ENCODE measurements around the gene OGDH.
A peak's percentile ranks its signal among the peaks of the same experiment; 100 is the strongest.

Gene OGDH

GRCh38 chr7:44616545-44616944 is 10.1 kb downstream of the OGDH start:
- H2BK5ac ChIP-seq (ENCODE audit: low read depth, low read length, poor library complexity, severe bottlenecking): no peak overlapping the region
- 98% methylated on average over 6 of the region's 12 CpGs for WGBS

GRCh38 chr7:44617225-44617890 is 10.9 kb downstream of the OGDH start:
- H3K79me1 ChIP-seq (replicated peaks; ENCODE audit: low read length, poor library complexity, severe bottlenecking): no peaks in the 10 kb centered on the region
- 96% methylated on average over 2 of the region's 2 CpGs for WGBS
- H2BK15ac ChIP-seq (ENCODE audit: low read depth, poor library complexity, severe bottlenecking): no peak overlapping the region
- H3K4ac ChIP-seq (ENCODE audit: low read depth in 1 of 2, low read length in 2 of 2): no peak overlapping the region
- H3K23ac ChIP-seq (ENCODE audit: low read length in 2 of 2): no peak overlapping the region
- no peak overlapping the region for H3K4me2 ChIP-seq (ENCODE audit: low read length, poor library complexity, severe bottlenecking)
- no peak overlapping the region for H2BK5ac ChIP-seq (ENCODE audit: low read depth, low read length, poor library complexity, severe bottlenecking)
- H4K8ac ChIP-seq (ENCODE audit: low read length): no peak overlapping the region
- no peak overlapping the region for H2BK120ac ChIP-seq (ENCODE audit: low read depth, low read length)
- no peak overlapping the region for H3K14ac ChIP-seq (ENCODE audit: low read length in 2 of 2)
- H3K36me3 ChIP-seq (ENCODE audit: control insufficient read depth in 1 of 2, insufficient read depth in 2 of 2, low read depth in 1 of 2, low read length in 2 of 2): peaks cover 0 to 8% of the 10 kb centered on the region in 2 experiments
- H3K4me3 ChIP-seq (ENCODE audit: insufficient read depth in 1 of 2, low read depth in 1 of 2, low read length in 2 of 2): no peak overlapping the region
- H2BK12ac ChIP-seq (ENCODE audit: low read length in 2 of 2): no peak overlapping the region
- no peak overlapping the region for H3K18ac ChIP-seq (ENCODE audit: low read depth in 1 of 2, low read length in 2 of 2)
- no peaks in the 10 kb centered on the region for H3K9me3 ChIP-seq (ENCODE audit: control insufficient read depth, low read length)
- no peak overlapping the region for H2AFZ ChIP-seq (ENCODE audit: low read depth, low read length)
- no peak overlapping the region for H3K27ac ChIP-seq (ENCODE audit: low read length, poor library complexity, severe bottlenecking)
- peak; percentile 65 for DNase-seq
- no peak overlapping the region for H4K91ac ChIP-seq (ENCODE audit: low read length)
- H3K9ac ChIP-seq (ENCODE audit: low read length): peak overlapping the region; percentile 76
- H2AK5ac ChIP-seq (ENCODE audit: low read length, severe bottlenecking): no peak overlapping the region
- peaks cover 16% of the 10 kb centered on the region for H3K4me1 ChIP-seq (ENCODE audit: control insufficient read depth, insufficient read depth, low read depth, low read length)
- no peaks in the 10 kb centered on the region for H3K27me3 ChIP-seq (ENCODE audit: control insufficient read depth in 1 of 2, insufficient read depth in 1 of 2, low read length in 2 of 2)

More at GRCh38 chr7:44616545-44616944, 10.1 kb downstream of the OGDH start:
- H2BK12ac ChIP-seq (ENCODE audit: low read length in 2 of 2): no peak overlapping the region
- H2BK15ac ChIP-seq (ENCODE audit: low read depth, poor library complexity, severe bottlenecking): no peak overlapping the region
- no peak overlapping the region for H3K18ac ChIP-seq (ENCODE audit: low read depth in 1 of 2, low read length in 2 of 2)
- no peak overlapping the region for H3K14ac ChIP-seq (ENCODE audit: low read length in 2 of 2)
- H3K79me1 ChIP-seq (replicated peaks; ENCODE audit: low read length, poor library complexity, severe bottlenecking): no peaks in the 10 kb centered on the region
- H3K4ac ChIP-seq (ENCODE audit: low read depth in 1 of 2, low read length in 2 of 2): no peak overlapping the region
- H4K8ac ChIP-seq (ENCODE audit: low read length): no peak overlapping the region
- no peak overlapping the region for H3K4me3 ChIP-seq (ENCODE audit: insufficient read depth in 1 of 2, low read depth in 1 of 2, low read length in 2 of 2)
- H2BK120ac ChIP-seq (ENCODE audit: low read depth, low read length): no peak overlapping the region
- H3K4me2 ChIP-seq (ENCODE audit: low read length, poor library complexity, severe bottlenecking): no peak overlapping the region
- no peak overlapping the region for H2AFZ ChIP-seq (ENCODE audit: low read depth, low read length)
- H3K27ac ChIP-seq (ENCODE audit: low read length, poor library complexity, severe bottlenecking): no peak overlapping the region
- no peak overlapping the region for H4K91ac ChIP-seq (ENCODE audit: low read length)
- H3K9me3 ChIP-seq (ENCODE audit: control insufficient read depth, low read length): no peaks in the 10 kb centered on the region
- H3K4me1 ChIP-seq (ENCODE audit: control insufficient read depth, insufficient read depth, low read depth, low read length): peaks cover 16% of the 10 kb centered on the region
- DNase-seq: no peak
- H3K9ac ChIP-seq (ENCODE audit: low read length): no peak overlapping the region
- no peak overlapping the region for H3K23ac ChIP-seq (ENCODE audit: low read length in 2 of 2)
- no peaks in the 10 kb centered on the region for H3K27me3 ChIP-seq (ENCODE audit: control insufficient read depth in 1 of 2, insufficient read depth in 1 of 2, low read length in 2 of 2)
- H2AK5ac ChIP-seq (ENCODE audit: low read length, severe bottlenecking): no peak overlapping the region
- peaks cover 0 to 8% of the 10 kb centered on the region in 2 experiments for H3K36me3 ChIP-seq (ENCODE audit: control insufficient read depth in 1 of 2, insufficient read depth in 2 of 2, low read depth in 1 of 2, low read length in 2 of 2)

GRCh38 chr7:44618045-44618444 is 11.6 kb downstream of the OGDH start:
- H3K79me1 ChIP-seq (replicated peaks; ENCODE audit: low read length, poor library complexity, severe bottlenecking): no peaks in the 10 kb centered on the region
- H3K14ac ChIP-seq (ENCODE audit: low read length in 2 of 2): no peak overlapping the region
- no CpG with 5 or more reads among the region's 1 CpG for WGBS

GRCh38 chr7:44618753-44619152 is 12.3 kb downstream of the OGDH start:
- Histone ChIP-seq H3K4me2 (ENCODE audit: low read length, poor library complexity, severe bottlenecking) (peak overlapping the region; percentile 31), H3K23ac (ENCODE audit: low read length in 2 of 2) (no peak overlapping the region), H3K27me3 (ENCODE audit: control insufficient read depth in 1 of 2, insufficient read depth in 1 of 2, low read length in 2 of 2) (no peaks in the 10 kb centered on the region), H2BK5ac (ENCODE audit: low read depth, low read length, poor library complexity, severe bottlenecking) (peak overlapping the region; percentile 15), H3K18ac (ENCODE audit: low read depth in 1 of 2, low read length in 2 of 2) (no peak overlapping the region), H3K14ac (ENCODE audit: low read length in 2 of 2) (no peak overlapping the region), H3K9ac (ENCODE audit: low read length) (no peak overlapping the region), H4K8ac (ENCODE audit: low read length) (peak overlapping the region; percentile 69), H3K9me3 (ENCODE audit: control insufficient read depth, low read length) (no peaks in the 10 kb centered on the region), H4K91ac (ENCODE audit: low read length) (no peak overlapping the region), H3K36me3 (ENCODE audit: control insufficient read depth in 1 of 2, insufficient read depth in 2 of 2, low read depth in 1 of 2, low read length in 2 of 2) (peaks cover 0 to 8% of the 10 kb centered on the region in 2 experiments), H2AFZ (ENCODE audit: low read depth, low read length) (no peak overlapping the region), H3K4me1 (ENCODE audit: control insufficient read depth, insufficient read depth, low read depth, low read length) (peaks cover 21% of the 10 kb centered on the region), H3K79me1 (replicated peaks; ENCODE audit: low read length, poor library complexity, severe bottlenecking) (no peaks in the 10 kb centered on the region), H3K27ac (ENCODE audit: low read length, poor library complexity, severe bottlenecking) (peak overlapping the region; percentile 77), H2BK120ac (ENCODE audit: low read depth, low read length) (no peak overlapping the region), H3K4me3 (ENCODE audit: insufficient read depth in 1 of 2, low read depth in 1 of 2, low read length in 2 of 2) (no peak overlapping the region), H3K4ac (ENCODE audit: low read depth in 1 of 2, low read length in 2 of 2) (no peak overlapping the region), H2BK12ac (ENCODE audit: low read length in 2 of 2) (no peak overlapping the region), H2BK15ac (ENCODE audit: low read depth, poor library complexity, severe bottlenecking) (no peak overlapping the region), H2AK5ac (ENCODE audit: low read length, severe bottlenecking) (peak overlapping the region; percentile 96)
- WGBS: 100% methylated on average over 3 of the region's 3 CpGs
- DNase-seq: no peak

More at GRCh38 chr7:44618045-44618444, 11.6 kb downstream of the OGDH start:
- Histone ChIP-seq H3K9me3 (ENCODE audit: control insufficient read depth, low read length) (no peaks in the 10 kb centered on the region), H4K91ac (ENCODE audit: low read length) (no peak overlapping the region), H3K4me2 (ENCODE audit: low read length, poor library complexity, severe bottlenecking) (no peak overlapping the region), H2AFZ (ENCODE audit: low read depth, low read length) (no peak overlapping the region), H2BK5ac (ENCODE audit: low read depth, low read length, poor library complexity, severe bottlenecking) (no peak overlapping the region), H4K8ac (ENCODE audit: low read length) (no peak overlapping the region), H2BK12ac (ENCODE audit: low read length in 2 of 2) (no peak overlapping the region), H3K27ac (ENCODE audit: low read length, poor library complexity, severe bottlenecking) (peak overlapping the region; percentile 77), H3K18ac (ENCODE audit: low read depth in 1 of 2, low read length in 2 of 2) (no peak overlapping the region), H3K4me1 (ENCODE audit: control insufficient read depth, insufficient read depth, low read depth, low read length) (peaks cover 21% of the 10 kb centered on the region), H3K36me3 (ENCODE audit: control insufficient read depth in 1 of 2, insufficient read depth in 2 of 2, low read depth in 1 of 2, low read length in 2 of 2) (peaks cover 0 to 8% of the 10 kb centered on the region in 2 experiments), H3K27me3 (ENCODE audit: control insufficient read depth in 1 of 2, insufficient read depth in 1 of 2, low read length in 2 of 2) (no peaks in the 10 kb centered on the region), H3K4ac (ENCODE audit: low read depth in 1 of 2, low read length in 2 of 2) (no peak overlapping the region), H3K23ac (ENCODE audit: low read length in 2 of 2) (no peak overlapping the region), H2BK120ac (ENCODE audit: low read depth, low read length) (no peak overlapping the region), H3K4me3 (ENCODE audit: insufficient read depth in 1 of 2, low read depth in 1 of 2, low read length in 2 of 2) (no peak overlapping the region), H3K9ac (ENCODE audit: low read length) (peak overlapping the region; percentile 76), H2BK15ac (ENCODE audit: low read depth, poor library complexity, severe bottlenecking) (no peak overlapping the region), H2AK5ac (ENCODE audit: low read length, severe bottlenecking) (no peak overlapping the region)
- no peak for DNase-seq

All from mesenchymal stem cell (in vitro differentiated cells and primary cell).